Measurements from ENCODE around the gene INPP5J.
A peak's percentile ranks its signal among the peaks of the same experiment; 100 is the strongest.

INPP5J gene

DNA sequence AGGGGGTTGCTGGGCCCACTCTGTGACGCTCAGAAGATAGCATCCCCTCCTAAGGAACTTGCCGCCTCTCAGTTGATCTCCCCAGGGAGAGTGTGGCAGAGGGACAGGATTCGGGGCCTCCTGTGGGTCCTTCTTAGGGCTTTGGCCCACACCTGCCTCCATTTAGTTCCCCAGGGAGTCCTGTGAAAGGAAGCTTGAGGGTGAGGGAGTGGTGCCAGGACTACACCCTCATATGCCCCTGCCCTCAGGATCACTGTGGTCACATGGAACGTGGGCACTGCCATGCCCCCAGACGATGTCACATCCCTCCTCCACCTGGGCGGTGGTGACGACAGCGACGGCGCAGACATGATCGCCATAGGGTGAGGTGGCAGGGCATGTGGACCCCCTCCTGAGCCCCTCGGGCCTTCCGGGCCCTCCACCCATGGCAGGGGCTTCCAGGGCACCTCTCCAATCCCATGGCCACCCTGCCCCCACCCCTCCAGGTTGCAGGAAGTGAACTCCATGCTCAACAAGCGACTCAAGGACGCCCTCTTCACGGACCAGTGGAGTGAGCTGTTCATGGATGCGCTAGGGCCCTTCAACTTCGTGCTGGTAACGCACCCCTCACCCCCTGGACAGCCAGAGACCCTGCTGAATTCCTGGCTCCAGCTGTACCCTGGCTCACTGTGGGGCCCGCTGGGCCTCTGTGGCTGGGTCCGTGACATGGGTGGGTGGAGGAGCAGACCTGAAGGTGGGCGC is 3.5 kb downstream of the INPP5J start:
- peak; percentile 17 for DNase-seq

DNA sequence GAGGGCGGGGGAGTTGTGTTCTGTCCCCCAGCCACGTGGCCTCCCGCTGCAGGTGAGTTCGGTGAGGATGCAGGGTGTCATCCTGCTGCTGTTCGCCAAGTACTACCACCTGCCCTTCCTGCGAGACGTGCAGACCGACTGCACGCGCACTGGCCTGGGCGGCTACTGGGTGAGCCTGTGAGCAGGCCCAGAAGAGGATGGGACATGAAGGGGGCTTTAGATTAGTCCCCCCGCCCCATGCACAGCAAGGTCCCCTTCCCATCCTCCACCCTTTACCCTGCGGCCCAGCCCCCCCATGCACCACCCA is 4.1 kb downstream of the INPP5J start:
- no peak for DNase-seq

DNA sequence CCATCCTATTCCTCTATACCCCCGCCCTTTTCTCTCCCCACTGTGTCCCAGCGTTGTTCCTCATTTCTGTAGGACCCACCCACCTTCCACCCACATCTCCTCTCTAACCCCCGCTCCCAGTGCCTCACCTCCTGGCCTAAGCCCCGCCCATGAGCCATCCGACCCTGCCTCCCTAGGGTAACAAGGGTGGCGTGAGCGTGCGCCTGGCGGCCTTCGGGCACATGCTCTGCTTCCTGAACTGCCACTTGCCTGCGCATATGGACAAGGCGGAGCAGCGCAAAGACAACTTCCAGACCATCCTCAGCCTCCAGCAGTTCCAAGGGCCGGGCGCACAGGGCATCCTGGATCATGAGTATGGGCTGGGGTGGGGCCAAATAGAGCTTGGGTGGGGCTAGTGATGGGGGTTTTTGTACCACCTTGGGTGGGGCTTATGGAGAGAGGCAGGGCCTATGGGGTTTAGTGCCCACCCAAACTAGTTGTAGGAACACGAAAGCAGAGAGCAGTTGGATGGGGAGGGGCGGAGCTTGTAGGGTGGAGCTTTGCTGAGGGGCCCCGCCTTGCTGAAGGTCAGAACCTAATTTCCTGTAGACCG is 4.5 kb downstream of the INPP5J start:
- DNase-seq: no peak

DNA sequence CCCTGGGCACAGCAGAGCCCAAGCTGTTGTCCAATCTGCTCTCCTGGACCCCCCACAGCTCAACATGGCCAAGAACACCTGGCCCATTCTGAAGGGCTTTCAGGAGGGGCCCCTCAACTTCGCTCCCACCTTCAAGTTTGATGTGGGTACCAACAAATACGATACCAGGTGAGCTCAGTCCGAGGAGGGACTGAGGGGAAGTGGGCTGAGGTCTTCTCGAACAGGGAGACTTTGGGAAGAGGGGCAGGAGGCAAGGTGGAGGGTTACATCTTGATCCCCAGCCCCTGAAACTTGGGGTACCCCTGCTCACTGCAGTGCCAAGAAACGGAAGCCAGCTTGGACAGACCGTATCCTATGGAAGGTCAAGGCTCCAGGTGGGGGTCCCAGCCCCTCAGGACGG is 5.4 kb downstream of the INPP5J start:
- no peak for DNase-seq

DNA sequence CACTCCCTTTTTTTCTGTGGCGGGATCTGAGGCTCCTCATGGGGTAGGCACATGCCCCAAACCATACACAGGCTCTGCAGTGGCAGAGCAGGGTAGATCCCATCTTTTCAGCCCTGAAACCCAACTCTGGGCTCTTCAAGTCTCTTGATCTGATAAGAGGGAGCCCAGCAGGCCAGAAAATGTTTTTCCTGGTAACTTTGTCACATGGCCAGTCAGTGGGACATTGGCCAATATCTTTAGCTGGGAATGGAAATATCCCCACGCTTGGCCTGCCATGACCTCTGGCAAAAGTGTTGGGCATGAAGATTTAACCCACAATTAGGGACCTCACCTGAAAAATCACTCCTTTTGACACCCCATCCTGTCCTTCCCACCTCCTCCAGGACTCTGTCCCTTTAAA is 8.1 kb downstream of the INPP5J start:
- no peak for DNase-seq

DNA sequence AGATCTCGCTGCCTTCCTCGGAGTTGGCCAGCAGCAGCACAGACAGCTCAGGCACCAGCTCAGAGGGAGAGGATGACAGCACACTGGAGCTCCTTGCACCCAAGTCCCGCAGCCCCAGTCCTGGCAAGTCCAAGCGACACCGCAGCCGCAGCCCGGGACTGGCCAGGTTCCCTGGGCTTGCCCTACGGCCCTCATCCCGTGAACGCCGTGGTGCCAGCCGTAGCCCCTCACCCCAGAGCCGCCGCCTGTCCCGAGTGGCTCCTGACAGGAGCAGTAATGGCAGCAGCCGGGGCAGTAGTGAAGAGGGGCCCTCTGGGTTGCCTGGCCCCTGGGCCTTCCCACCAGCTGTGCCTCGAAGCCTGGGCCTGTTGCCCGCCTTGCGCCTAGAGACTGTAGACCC is 11.1 kb downstream of the INPP5J start:
- DNase-seq: no peak

DNA sequence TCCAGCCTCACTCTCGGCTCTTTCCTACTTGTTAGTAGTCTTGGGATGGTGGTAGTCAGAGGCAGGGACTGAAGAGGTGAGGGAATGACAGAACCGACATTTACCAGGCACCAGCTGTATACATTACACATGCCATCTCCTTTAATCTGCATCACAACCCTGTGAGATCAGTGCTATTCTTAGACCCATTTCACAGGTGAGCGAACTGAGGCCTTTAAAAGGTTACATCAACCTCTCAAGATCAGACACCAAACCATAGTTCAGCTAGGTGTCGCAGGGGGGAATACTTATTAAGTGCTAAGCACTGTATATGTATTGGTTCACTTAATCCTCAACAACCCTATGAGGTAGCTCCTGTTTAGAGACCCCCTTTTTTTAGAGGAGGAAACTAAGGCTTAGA is 11.9 kb downstream of the INPP5J start:
- no peak for DNase-seq

DNA sequence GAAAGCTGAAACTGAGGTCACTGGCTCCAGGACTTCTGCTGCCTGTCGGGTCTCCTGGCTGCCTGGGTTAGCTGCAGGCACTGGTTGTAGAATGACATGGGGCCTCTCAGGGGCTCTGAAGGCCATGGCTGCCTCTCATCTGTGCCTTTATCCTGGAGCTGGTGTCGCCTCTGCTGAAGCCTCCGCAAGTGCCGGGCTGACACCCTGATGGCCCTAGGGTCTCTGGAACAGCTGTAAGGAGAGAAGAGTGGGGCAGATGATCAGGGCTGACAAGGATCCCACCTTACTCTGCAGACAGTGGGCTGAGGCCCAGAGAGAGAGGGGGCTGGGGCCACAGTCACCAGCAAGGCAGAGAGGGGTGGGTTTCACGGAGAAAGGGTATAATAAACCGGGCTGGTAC is 12.9 kb downstream of the INPP5J start:
- no peak for DNase-seq

DNA sequence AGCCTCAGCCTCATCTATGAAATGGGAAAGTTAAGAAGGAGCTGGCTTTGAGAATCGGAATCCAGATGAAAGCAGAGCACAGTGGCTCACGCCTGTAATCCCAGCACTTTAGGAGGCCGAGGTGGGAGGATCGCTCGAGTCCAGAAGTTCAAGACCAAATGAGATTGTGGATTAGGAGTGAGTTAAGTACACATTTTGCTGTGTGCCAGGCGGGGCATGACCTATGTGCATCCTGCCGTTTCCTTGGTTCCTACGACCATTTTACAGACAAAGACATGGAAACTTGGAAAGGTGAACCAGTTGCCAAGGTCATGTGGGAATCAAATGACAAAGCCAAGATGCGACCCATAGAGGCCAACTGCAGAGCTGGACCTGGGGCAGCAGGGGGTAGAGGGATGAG is 13.4 kb downstream of the INPP5J start:
- no peak for DNase-seq

DNA sequence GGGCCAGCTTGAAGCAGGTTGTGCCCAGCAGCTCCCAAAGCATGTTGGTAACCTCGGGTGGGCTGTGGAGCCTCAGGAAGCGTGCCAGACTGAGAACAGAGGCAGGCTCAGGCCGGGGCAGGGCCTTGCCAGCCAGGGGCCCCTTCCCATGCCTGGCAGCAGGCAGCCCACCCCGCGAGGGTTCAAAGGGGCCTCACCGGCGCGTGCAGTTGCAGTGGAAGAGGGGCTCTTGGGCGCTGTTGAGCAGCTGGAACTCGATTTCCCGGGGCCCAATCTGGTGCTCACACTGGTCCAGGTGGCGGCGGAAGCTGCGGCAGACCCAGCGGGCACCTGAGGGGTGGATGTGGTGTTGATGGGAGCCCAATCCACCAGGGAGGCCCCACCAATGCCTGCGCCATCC is 13.9 kb downstream of the INPP5J start:
- no peak for DNase-seq

DNA sequence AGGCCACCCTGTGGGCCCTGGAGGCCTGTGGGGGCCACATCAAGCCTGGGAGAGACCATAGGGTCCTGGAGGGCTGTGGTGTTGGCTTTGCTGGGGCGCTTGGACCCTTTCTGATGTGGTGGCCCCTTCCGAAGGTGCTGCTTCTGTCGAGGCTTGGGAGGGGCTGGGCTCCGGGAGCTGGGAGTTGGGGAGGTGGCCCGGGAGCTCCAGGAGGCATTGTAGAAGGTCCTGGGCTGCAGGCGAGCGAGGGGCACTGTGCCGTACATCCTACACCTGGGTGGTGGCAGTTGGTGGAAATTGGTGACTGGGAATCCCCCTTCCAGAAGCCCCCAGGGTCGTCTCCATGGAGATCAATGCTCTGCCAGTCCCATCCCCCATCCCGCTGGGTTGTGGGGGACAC is 15.0 kb downstream of the INPP5J start:
- DNase-seq: no peak

DNA sequence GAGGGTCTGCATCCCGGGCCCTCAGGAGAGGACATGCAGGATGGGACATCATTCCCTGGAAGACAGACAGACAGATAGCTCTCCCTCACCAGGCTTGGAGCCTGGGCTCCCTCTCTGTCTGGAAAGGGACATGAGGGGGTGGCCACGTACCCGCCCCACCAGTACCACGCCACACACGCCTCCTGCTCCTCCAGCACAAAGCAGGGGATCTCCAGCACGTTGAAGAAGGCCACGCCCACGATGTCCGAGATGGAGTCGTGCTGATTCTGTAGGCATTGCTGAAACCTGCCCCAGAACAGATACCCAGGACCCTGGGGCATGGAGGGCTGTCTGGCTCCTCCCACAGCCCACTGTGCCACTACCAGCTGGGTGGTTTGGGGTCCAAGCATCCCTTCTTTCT is 15.4 kb downstream of the INPP5J start:
- DNase-seq: no peak

DNA sequence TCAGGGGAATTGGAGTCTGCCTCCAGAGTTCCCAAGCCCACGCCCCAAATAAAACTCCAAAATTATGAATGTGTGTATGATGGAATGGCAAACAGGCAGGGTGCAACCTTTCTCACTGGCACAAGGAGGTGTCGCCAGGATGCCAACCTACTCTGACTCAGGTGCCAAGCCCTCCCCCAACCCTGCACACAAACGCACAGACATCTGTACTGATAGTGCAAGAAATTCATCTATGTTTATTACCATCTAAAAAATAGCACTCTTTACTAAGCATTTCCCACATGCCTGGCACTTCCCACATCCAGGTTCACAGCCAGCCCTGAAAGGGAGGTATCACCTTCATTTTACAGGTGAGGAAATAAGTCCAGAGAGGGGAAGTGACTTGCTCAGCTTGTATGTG is 16.3 kb downstream of the INPP5J start:
- no peak for DNase-seq

DNA sequence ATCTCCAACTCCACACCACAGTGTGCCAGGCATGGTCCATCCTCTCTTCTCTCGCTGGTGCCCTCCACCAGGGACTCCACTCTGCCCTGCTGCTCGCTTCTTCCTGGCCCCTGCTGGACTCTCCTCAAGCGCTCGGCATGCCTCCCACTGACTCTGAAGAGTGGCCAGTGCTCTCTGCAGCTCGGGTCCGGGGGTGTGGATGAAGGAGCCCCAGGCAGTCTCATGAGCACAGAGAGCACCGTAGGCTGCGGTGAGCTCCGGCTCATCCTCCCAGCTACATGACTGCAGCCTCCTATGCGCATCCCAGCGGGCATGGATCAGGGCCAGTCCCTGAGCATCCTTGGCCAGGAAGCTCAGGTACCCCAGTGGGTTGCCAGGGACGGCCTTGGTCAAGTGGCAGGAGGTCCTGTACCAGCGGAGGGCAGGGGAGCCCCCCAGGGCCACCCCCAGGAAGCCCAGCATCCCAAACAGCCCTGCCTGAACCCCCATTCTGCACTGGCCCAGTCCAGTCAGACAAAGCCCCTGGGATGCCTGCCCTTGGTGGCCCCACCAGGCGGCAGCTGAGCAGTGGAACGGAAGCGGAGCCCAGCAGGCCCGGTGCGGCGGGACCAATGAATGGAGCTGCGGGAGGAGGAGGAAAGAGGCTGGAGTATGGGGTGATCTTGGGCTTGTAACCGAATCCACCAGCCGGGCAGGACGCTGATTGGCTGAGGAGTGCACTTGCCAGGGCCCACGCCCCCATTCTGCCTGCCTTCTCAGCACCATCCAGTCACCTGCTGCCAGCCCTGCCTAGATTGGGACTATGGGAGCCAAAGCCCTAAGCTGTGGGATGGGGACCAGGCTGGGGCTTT is 17.3 kb downstream of the INPP5J start, which contains the start of gene PLA2G3:
TSS of gene PLA2G3 (minus strand) at position 643 of the 851 bp plus-strand sequence. CDS start at position 489, 154 bp downstream.
- peak; percentile 95 for DNase-seq

DNA sequence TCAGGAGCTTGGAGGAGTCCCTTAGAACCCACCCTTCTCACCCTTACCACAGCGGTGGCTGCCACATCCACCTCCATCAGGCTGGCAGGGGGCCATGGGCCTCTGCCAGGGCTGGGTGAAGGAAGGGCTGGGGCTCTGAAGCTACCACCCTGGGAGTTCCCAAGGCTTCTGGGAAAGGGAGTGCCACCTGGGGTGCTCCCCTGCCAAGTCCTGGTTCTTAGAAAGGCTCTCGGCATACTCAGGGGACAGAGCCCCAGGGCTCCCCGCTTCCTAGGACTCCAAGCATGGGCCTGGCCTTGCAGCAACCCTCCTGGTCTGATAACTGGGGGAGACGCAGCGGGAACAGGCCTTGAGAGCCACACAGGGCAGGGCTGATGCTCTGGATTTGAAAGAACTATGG is 18.0 kb downstream of the INPP5J start:
- DNase-seq: no peak

DNA sequence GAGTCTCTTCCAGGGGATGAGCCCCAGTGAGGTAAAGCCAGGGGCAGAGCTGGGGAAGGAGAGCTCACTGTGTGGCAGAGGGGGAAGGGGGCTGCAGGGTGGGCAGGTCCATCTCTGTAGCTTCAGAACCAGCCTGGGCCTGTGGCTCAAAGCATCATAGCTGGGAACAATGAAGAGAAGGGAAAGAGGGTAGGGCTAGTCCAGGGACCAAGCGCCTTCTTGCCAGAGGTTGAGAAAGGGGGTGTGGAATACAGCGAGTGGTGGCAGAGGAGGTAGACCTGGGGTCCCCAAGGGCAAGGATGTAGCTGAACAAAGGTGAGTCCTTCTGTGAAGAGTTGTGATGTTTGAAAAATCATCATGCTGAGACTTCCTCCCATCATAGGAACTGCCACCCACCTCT is 18.8 kb downstream of the INPP5J start:
- DNase-seq: no peak

DNA sequence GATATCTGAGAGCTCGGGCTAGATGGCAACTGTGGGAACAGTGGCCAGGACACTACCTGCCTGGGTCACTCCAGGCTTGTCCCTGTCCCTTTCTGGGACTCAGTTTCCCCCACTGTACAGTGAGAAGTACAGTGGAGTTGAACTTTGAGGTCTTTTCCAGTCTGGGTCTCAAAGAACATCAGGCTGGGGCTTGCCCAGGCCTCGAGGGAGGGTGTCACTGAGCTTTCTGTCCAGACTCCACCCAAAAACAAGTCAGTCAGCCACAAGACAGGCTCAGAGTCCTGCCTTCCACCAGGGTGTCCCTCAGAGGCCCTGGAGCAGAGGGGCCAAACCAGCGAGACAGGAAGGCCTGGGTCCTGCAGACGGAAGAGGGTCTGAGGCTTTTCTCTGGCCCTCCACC is 19.5 kb downstream of the INPP5J start:
- DNase-seq: no peak

DNA sequence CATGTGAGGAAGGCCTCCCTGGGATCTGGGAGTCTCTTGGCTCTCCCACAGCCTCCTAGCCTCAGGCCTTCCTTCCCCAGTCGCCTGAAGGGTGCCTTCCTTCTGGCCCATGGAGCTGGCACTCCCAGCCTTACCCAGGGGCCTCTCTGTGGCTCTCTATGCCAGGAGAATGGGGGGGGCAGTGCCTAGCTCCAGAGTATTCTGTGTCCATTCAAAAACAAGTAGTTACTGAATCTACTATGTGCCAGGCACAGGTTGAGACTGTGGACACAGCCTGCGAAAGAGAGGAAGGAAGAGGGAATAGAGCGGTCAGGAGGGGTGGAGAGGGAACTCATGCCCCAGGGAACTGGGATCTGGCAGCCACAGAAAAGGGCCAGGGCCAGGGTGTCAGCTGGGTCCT is 20.3 kb downstream of the INPP5J start:
- no peak for DNase-seq

DNA sequence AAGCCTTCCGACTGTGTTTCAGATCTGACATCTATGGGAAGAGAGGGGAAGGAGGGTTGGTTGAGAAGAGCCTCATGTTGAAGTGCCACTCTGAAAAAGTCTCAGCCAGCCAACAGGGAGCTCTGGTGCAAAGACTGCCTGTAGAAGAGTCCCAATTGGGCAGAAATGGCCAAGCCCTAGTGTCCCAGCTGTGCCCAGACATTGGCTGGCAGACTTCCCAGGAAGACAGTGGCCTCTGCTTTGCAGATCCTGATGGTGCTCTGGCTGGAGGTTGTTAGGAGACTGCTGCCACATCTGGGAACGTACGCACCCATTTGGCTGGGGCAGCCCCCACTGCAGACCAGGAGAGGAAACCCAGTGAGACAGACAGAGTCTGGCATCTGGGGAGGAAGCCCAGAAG is 20.8 kb downstream of the INPP5J start:
- no peak for DNase-seq

DNA sequence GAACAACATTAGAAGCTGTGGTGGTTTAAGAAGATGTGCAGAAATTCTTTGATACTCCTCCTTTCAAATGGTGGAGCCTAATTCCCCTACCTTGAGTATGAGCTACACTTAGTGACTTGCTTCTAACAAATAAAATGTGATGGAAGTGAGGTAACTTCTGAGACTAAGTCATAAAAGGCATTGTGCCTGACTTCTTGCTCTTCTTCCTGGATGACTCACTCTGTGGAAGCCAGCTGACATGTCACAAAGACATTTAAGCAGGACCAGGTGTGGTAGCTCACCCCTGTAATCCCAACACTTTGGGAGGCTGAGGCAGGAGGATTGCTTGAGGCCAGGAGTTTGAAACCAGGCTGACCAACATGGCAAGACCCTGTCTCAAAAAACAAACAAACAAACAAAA is 21.5 kb downstream of the INPP5J start:
- DNase-seq: no peak

DNA sequence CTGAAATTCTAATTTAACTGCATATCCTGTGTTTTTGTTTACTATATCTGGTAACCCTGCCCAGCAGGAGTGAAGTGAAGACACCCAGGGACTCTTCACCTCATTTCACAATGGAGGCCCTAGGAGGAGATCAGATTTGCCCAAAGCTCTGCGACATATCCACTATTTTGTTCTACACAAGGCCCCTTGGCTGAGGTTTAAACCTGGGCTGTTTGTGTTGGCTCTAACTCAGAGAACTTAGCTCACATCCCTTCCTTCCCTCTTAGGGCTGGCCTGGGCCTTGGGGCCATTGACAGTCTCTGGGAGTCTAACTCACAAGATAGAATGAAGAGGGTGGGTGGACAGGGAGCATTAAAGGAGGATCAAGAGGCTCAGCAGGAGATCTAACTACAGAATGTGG is 25.7 kb downstream of the INPP5J start:
- no peak for DNase-seq

DNA sequence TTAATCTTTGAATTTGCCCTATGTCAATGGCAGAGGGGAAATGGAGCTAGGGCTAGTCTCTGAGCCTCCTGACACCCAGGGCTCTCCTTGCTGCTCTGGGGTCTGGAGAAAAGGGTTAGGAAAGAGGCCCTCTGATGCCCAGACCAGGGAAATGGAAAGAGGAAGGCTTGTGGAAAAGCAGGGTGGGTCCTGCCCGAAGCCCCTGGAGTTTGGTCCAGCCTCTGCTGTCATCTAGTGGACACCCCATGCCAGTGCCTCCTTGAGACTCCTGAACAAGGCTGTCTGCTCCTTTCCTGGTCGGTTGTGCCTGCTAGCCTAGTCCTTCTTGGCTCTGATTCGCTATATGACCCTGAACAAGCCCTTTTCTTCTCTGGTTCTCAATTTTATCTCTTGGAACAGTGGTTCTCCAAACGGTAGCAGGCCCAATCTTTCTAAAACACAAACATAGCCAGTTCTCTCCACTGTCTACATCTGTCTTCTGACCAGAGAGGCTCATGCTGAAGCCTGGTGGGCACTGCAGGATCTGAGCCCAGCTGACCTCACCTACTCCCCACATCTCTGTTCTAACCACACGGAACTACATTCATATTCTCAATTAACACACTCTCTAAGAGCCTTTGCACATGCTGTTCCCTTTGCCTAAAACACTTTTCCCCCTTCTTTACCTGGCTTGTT is 26.3 kb downstream of the INPP5J start:
- peak; percentile 55 for DNase-seq

DNA sequence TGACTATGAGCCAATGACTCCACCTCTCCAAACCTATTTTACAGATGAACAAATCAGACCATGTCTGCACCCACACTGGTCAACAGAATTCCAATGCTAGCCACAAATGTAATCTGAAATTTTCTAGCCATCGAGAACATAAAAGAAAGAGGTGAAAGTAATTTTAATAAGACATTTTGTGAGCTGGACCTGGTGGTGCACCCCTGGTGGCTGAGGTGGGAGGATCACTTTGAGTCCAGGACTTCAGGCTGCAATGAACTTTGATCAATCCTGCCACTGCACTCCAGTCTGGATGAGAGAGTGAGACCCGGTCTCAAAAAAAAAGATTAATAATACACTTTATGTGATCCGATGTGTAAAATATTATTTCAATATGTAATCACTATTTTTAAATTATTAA is 27.8 kb downstream of the INPP5J start:
- DNase-seq: no peak

DNA sequence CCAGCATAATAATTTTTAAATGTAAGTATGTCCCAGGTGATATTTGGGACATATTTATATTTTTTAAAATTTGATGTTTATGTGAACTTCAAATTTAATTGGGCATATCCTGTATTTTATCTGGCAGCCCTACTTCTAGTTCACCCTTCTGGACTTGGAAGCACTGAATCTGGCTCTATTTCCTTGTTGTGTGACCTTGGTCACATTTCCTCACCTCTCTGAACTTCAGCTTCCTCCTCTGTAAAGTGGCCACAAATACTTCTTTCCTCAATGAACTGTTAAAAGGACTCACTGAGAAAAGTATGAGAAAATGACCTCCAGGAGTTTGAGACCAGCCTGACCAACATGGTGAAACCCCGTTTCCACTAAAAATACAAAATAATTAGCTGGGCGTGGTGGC is 29.1 kb downstream of the INPP5J start:
- DNase-seq: no peak
